ENCODE data around the gene MAP4K5. TPM values are rescaled to one million over a fixed set of nuclear protein-coding genes. Genes with fewer than 3 reads are reported as not detected.

Gene MAP4K5
- total RNA-seq, 1 experiment from 2014 or later: 42.8 TPM

DNA sequence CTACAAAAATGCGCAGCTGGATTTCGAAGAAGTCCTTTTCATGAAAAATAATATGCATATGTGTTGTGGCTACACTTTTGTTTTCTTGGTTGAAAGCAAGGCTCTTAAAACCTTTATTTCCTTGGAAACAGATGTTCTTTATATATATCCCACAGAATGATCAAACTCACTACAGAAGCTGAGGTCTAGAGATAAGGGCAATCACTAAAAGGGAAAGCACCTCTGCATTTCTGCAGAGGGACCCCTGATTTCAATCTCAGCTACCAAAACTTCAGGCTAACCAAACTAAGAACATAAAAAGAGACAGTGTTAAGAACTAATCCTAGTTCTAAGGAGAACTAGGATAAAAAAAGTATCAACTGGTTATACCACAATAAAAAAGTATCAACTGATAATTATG is 70.3 kb downstream of the MAP4K5 start (continued):
- TF ChIP-seq GTF2I (CRISPR knock-in tag; conservative IDR thresholded peaks at IDR 0.05): no peak
- TF ChIP-seq, protein P1, sequence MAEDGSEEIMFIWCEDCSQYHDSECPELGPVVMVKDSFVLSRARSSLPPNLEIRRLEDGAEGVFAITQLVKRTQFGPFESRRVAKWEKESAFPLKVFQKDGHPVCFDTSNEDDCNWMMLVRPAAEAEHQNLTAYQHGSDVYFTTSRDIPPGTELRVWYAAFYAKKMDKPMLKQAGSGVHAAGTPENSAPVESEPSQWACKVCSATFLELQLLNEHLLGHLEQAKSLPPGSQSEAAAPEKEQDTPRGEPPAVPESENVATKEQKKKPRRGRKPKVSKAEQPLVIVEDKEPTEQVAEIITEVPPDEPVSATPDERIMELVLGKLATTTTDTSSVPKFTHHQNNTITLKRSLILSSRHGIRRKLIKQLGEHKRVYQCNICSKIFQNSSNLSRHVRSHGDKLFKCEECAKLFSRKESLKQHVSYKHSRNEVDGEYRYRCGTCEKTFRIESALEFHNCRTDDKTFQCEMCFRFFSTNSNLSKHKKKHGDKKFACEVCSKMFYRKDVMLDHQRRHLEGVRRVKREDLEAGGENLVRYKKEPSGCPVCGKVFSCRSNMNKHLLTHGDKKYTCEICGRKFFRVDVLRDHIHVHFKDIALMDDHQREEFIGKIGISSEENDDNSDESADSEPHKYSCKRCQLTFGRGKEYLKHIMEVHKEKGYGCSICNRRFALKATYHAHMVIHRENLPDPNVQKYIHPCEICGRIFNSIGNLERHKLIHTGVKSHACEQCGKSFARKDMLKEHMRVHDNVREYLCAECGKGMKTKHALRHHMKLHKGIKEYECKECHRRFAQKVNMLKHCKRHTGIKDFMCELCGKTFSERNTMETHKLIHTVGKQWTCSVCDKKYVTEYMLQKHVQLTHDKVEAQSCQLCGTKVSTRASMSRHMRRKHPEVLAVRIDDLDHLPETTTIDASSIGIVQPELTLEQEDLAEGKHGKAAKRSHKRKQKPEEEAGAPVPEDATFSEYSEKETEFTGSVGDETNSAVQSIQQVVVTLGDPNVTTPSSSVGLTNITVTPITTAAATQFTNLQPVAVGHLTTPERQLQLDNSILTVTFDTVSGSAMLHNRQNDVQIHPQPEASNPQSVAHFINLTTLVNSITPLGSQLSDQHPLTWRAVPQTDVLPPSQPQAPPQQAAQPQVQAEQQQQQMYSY (CRISPR knock-in tag; IDR thresholded peaks at IDR 0.05): no peak
- no peak for TF ChIP-seq TEAD1 (CRISPR knock-in tag; IDR thresholded peaks at IDR 0.05)
- TF ChIP-seq ZBTB21 (CRISPR knock-in tag; IDR thresholded peaks at IDR 0.05; ENCODE audit: borderline replicate concordance): no peak
- TF ChIP-seq FOXJ3 (CRISPR knock-in tag; IDR thresholded peaks at IDR 0.05; ENCODE audit: borderline replicate concordance): no peak
- no peak for TF ChIP-seq EMX1 (CRISPR knock-in tag; IDR thresholded peaks at IDR 0.05)

DNA sequence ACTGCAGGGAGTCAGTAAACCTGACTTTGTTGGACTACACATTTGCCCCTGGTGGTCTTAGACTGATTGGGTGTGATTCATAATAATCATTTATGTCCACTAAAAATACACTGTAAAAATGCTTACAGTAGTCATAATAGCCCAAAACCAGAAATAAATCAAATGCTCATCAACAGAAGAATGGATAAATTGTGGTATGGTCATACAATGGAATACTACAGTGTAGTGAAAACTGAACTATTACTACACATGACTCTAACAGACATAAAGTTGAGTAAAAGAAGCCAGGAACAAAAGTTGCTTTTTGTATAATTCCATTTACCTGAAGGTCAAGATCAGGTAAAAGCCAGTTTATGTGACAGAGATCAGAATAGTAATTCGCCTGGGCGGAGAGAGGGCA is 78.5 kb downstream of the MAP4K5 start:
- no peak overlapping the region for H3K27ac Mint-ChIP-seq
- H3K36me3 Mint-ChIP-seq: peaks cover 36% of the 10 kb centered on the region
- ChIA-PET CTCF (no interaction called here), POLR2A (no interaction called here)
- no peak for DNase-seq (ENCODE audit: low spot score)
- no peak for ATAC-seq
- H3K4me1 Mint-ChIP-seq: peaks cover under 1% of the 10 kb centered on the region; the same call in 1 of the 2 replicates
- H3K9me3 Mint-ChIP-seq: peaks cover 12% of the 10 kb centered on the region
- H3K27me3 Mint-ChIP-seq (ENCODE audit: low read depth): no peaks in the 10 kb centered on the region
- TF ChIP-seq ZNF138 (CRISPR knock-in tag; conservative IDR thresholded peaks at IDR 0.05) (no peak), TEAD1 (CRISPR knock-in tag; IDR thresholded peaks at IDR 0.05) (no peak), ZNF263 (CRISPR knock-in tag; IDR thresholded peaks at IDR 0.05; ENCODE audit: low read depth) (no peak), GABPB1 (CRISPR knock-in tag; IDR thresholded peaks at IDR 0.05) (no peak), NFYB (CRISPR knock-in tag; conservative IDR thresholded peaks at IDR 0.05; ENCODE audit: low read depth) (no peak), OVOL2 (CRISPR knock-in tag; IDR thresholded peaks at IDR 0.05; ENCODE audit: borderline replicate concordance) (no peak), FOXJ3 (CRISPR knock-in tag; IDR thresholded peaks at IDR 0.05; ENCODE audit: borderline replicate concordance) (no peak), ESRRA (CRISPR knock-in tag; IDR thresholded peaks at IDR 0.05; ENCODE audit: borderline replicate concordance) (no peak), ATF1 (CRISPR knock-in tag; IDR thresholded peaks at IDR 0.05) (no peak)
- TF ChIP-seq, protein P2, sequence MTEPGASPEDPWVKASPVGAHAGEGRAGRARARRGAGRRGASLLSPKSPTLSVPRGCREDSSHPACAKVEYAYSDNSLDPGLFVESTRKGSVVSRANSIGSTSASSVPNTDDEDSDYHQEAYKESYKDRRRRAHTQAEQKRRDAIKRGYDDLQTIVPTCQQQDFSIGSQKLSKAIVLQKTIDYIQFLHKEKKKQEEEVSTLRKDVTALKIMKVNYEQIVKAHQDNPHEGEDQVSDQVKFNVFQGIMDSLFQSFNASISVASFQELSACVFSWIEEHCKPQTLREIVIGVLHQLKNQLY (CRISPR knock-in tag; IDR thresholded peaks at IDR 0.05): no peak
- TF ChIP-seq, protein P3, sequence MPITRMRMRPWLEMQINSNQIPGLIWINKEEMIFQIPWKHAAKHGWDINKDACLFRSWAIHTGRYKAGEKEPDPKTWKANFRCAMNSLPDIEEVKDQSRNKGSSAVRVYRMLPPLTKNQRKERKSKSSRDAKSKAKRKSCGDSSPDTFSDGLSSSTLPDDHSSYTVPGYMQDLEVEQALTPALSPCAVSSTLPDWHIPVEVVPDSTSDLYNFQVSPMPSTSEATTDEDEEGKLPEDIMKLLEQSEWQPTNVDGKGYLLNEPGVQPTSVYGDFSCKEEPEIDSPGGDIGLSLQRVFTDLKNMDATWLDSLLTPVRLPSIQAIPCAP (CRISPR knock-in tag; IDR thresholded peaks at IDR 0.05): no peak
- TF ChIP-seq, protein P4, sequence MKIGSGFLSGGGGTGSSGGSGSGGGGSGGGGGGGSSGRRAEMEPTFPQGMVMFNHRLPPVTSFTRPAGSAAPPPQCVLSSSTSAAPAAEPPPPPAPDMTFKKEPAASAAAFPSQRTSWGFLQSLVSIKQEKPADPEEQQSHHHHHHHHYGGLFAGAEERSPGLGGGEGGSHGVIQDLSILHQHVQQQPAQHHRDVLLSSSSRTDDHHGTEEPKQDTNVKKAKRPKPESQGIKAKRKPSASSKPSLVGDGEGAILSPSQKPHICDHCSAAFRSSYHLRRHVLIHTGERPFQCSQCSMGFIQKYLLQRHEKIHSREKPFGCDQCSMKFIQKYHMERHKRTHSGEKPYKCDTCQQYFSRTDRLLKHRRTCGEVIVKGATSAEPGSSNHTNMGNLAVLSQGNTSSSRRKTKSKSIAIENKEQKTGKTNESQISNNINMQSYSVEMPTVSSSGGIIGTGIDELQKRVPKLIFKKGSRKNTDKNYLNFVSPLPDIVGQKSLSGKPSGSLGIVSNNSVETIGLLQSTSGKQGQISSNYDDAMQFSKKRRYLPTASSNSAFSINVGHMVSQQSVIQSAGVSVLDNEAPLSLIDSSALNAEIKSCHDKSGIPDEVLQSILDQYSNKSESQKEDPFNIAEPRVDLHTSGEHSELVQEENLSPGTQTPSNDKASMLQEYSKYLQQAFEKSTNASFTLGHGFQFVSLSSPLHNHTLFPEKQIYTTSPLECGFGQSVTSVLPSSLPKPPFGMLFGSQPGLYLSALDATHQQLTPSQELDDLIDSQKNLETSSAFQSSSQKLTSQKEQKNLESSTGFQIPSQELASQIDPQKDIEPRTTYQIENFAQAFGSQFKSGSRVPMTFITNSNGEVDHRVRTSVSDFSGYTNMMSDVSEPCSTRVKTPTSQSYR (CRISPR knock-in tag; IDR thresholded peaks at IDR 0.05): no peak
- H3K4me3 Mint-ChIP-seq: no peak overlapping the region
